ENCODE data around the gene SRP9. TPM values are rescaled to one million over a fixed set of nuclear protein-coding genes. Genes with fewer than 3 reads are reported as not detected.
A peak's percentile ranks its signal among the peaks of the same experiment; 100 is the strongest.
"Not testable (repeated sequence)": the region's sequence is repeated elsewhere in the genome, so short reads cannot be mapped to it uniquely, and the experiment has no call there.

Gene SRP9
- total RNA-seq, 6 donors from 2014 or later: 34.5 to 157 (median 125) TPM

DNA sequence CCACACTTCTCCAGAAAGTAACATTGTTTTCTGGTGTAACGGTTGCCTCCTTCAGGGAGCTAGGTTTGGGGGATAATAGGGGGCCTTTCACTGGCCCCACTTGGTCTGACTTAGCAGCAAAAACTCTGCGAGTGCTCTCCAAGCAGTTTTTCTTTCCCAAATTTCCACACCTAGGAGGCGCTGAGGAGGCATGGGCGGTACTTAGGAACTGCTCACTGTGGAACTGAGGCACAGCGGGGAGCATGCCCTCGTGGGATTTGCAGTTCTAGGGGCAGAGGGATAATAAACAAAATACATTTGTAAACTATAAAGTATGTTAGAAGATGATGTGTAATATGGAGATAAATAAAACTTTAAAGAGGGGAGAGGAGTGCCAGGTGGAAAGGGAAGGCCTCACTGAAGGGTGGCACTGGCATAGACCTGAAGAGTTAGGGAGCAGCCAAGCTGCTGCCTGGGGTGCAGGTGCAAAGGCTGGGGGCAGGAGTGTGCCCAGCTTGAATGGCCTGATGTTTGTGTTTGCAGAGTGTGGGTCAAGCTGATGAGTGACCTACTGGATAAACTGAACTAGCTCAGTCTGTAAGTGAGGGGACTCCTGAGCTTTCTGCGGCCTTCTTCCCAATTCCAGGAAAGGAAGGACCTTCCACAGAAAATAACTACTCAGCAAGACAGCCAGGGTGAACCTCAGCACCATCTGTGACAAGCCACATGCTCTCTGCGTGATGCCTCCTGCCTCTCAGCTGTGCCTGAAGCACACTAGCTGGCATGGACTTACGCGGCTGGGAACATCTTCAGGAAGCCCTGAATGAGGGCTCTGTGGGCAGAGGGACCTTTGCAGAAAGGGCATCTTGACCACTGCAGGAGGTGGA is 34.2 kb downstream of the SRP9 start:
- TF ChIP-seq POLR2A (IDR thresholded peaks at IDR 0.05) (no peak), CTCF (IDR thresholded peaks at IDR 0.05) (peak in 4 of 6 experiments; percentile 10 to 21 (median 16))
- WGBS, 2 donors: 42 to 44% methylated on average over 6 to 10 of the region's 10 CpGs
- Histone ChIP-seq H3K27me3 (no peaks in the 10 kb centered on the region), H3K36me3 (no peaks in the 10 kb centered on the region), H3K4me3 (peak overlapping the region in 3 of 4 donors; percentile 56 to 77 (median 62)), H3K4me1 (peaks cover 57 to 71% (median 61%) of the 10 kb centered on the region in 4 donors), H3K27ac (peak overlapping the region in 3 of 4 donors; percentile 84 to 89 (median 85)), H3K9me3 (no peaks in the 10 kb centered on the region)
- no peak for DNase-seq
- ATAC-seq (ENCODE audit: low FRiP score in 2 of 2): no peak

DNA sequence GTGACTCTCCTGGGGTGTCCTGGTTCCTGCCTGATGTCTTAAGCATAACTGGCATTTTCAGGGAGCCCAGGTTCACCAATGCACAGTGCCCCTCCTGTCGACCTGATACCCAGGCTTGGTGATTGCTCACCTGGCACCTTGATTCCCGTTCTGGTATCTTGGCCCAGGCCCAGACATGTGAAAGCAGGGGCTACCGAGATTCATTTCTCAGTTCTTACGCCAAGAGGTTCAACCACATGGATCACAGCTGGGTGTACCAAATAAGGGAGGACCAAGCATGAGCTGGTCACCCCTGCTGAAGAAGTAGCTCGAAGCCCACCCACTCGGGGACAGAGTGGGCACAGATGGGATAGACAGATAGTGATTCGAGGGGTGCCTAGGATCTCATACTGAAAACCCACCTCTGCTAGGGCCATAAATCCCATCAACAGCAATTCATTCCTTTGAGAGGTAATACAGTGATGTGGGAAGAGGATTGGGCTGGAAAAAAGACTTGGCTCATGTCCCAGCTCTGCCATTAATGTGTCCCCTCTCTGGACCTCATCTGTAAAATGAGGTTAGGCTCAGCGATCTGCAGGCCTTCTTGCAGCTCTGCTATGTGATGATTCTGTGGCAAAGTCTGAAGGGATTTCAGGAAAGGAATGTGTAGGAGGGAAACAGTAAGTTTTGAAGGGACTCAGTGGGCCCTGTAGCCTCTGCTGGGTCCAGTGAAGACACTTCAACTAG is 35.0 kb downstream of the SRP9 start:
- DNase-seq (no peak), ATAC-seq (ENCODE audit: low FRiP score in 2 of 2) (no peak)
- H3K27me3 ChIP-seq: no peaks in the 10 kb centered on the region
- H3K4me3 ChIP-seq: no peak overlapping the region
- H3K27ac ChIP-seq: peak overlapping the region; percentile 57 to 89 (median 84)
- 72 to 83% methylated on average over 4 to 8 of the region's 8 CpGs for WGBS, 2 donors
- H3K4me1 ChIP-seq: peaks cover 65 to 79% (median 69%) of the 10 kb centered on the region in 4 donors
- H3K9me3 ChIP-seq: no peaks in the 10 kb centered on the region
- TF ChIP-seq CTCF (IDR thresholded peaks at IDR 0.05) (no peak), POLR2AphosphoS5 (IDR thresholded peaks at IDR 0.05) (no peak), POLR2A (IDR thresholded peaks at IDR 0.05) (no peak), EP300 (IDR thresholded peaks at IDR 0.05) (no peak)
- no peaks in the 10 kb centered on the region for H3K36me3 ChIP-seq

DNA sequence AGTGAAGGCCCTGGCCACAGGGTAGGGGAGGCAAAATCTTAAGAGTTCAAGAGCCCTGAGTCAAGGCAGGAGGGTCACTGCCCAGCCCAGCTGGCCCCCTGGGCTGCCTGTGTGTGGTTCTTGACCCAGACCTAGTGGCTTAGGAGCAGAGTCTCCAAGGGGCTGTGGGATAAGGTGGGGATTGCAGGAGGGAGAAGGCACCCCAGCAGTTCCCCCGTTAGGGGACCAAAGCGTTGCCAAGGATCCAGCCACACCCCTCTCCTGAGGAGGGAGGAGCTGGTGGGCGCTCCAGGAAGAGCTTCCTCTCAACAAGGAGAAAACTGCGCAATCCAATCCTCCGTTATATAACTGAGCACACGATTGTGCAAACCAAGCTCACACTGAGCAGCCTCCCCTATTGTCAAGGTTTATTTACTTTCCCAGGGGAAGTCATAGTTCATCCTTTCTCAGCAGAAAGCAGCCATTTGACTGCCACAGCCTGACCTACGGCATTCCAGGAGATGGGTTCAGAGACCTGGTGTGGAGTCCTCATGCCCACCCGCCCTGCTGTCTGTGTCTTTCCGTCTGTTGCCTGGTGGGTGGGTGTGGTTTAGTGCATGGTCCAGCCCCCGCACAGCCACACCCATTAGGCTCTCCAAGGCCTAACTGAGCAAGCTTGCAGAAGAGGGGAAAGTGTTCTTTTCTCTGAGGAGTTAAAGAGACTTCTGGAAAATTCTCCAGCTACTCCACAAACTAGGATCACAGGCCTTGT is 35.8 kb downstream of the SRP9 start:
- H3K9me3 ChIP-seq: no peaks in the 10 kb centered on the region
- no peaks in the 10 kb centered on the region for H3K36me3 ChIP-seq
- ATAC-seq (ENCODE audit: low FRiP score in 2 of 2) (peak; percentile 74 to 79), DNase-seq (peak in 1 of 2 donors; percentile 83)
- TF ChIP-seq POLR2AphosphoS5 (IDR thresholded peaks at IDR 0.05) (peak; percentile 63 to 72), CTCF (IDR thresholded peaks at IDR 0.05) (no peak), EP300 (IDR thresholded peaks at IDR 0.05) (peak in 1 of 4 donors; percentile 80), POLR2A (IDR thresholded peaks at IDR 0.05) (peak in 2 of 4 donors; percentile 14 to 38)
- peak overlapping the region; percentile 57 to 89 (median 84) for H3K27ac ChIP-seq
- H3K27me3 ChIP-seq: no peaks in the 10 kb centered on the region
- H3K4me1 ChIP-seq: peaks cover 73 to 87% (median 76%) of the 10 kb centered on the region in 4 donors
- H3K4me3 ChIP-seq: no peak overlapping the region
- 12 to 42% methylated on average over 7 to 10 of the region's 10 CpGs for WGBS, 2 donors

DNA sequence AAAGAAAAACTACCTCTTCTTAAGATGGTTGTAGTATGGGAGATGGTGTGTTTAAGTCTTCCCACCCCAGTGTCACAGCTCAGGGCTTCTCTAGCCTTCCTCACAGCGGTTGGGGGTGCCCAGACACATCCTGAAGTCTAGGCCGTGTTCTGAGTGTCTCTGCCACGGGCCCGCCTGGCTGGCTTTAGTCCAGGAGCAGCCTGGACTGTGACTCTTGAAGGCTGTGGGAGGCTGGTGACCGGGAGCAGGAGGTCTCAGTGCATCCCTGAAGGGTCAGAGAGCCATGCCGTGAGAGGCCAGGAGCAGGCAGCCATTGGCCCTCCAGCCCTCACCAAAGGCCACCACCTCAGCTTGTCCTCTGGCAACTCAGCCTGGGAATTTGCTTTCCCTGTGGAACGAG is 36.8 kb downstream of the SRP9 start:
- peaks cover 77 to 92% (median 81%) of the 10 kb centered on the region in 4 donors for H3K4me1 ChIP-seq
- DNase-seq (peak in 1 of 2 donors; percentile 54), ATAC-seq (ENCODE audit: low FRiP score in 2 of 2) (no peak)
- H3K27me3 ChIP-seq: no peaks in the 10 kb centered on the region
- no peaks in the 10 kb centered on the region for H3K9me3 ChIP-seq
- no peak overlapping the region for H3K4me3 ChIP-seq
- WGBS, 2 donors: 46 to 63% methylated on average over 5 to 6 of the region's 7 CpGs
- no peak for TF ChIP-seq POLR2AphosphoS5 (IDR thresholded peaks at IDR 0.05)
- TF ChIP-seq EP300 (IDR thresholded peaks at IDR 0.05): no peak
- no peak for TF ChIP-seq CTCF (IDR thresholded peaks at IDR 0.05)
- TF ChIP-seq POLR2A (IDR thresholded peaks at IDR 0.05): no peak
- no peaks in the 10 kb centered on the region for H3K36me3 ChIP-seq
- H3K27ac ChIP-seq: peak overlapping the region; percentile 57 to 89 (median 84)

GRCh38 chr1:225815090-225815489 is 37.5 kb downstream of the SRP9 start:
- WGBS, 2 donors: 82 to 95% methylated on average over 5 to 7 of the region's 7 CpGs
- not testable (repeated sequence) for DNase-seq
- H3K27ac ChIP-seq: peak overlapping the region; percentile 57 to 90 (median 86)

More at GRCh38 chr1:225815090-225815489, 37.5 kb downstream of the SRP9 start:
- H3K4me1 ChIP-seq: peaks cover 75 to 95% (median 83%) of the 10 kb centered on the region in 4 donors
- not testable (repeated sequence) for H3K4me3 ChIP-seq; ATAC-seq (ENCODE audit: low FRiP score in 2 of 2); H3K9me3 ChIP-seq; H3K36me3 ChIP-seq; H3K27me3 ChIP-seq

Measured in upper lobe of left lung (tissue), 6 donors.